ENCODE results near the gene NTHL1.

The NTHL1 gene

DNA sequence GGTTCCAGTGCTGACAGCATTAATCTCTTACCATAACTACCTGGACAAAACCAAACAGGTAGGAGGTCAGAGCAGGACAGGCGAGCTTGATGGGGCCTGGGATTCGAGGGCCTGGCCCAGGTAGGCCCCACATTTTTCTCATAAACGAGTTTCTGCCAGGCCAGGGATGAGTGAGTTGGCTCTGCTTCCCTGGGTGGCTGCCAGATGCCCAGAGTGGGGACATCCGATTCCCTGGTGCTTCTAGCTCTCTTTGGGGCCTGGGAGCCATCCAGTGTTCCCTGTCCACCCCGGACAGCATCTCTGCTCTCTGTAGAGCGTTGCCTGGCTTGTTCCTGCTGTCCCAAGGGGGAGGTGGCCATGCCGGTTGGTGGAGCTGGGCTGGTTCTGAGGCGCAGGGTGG is 25.3 kb upstream of the NTHL1 start:
- no peaks in the 10 kb centered on the region for H3K4me1 Mint-ChIP-seq
- TF ChIP-seq, protein P1, sequence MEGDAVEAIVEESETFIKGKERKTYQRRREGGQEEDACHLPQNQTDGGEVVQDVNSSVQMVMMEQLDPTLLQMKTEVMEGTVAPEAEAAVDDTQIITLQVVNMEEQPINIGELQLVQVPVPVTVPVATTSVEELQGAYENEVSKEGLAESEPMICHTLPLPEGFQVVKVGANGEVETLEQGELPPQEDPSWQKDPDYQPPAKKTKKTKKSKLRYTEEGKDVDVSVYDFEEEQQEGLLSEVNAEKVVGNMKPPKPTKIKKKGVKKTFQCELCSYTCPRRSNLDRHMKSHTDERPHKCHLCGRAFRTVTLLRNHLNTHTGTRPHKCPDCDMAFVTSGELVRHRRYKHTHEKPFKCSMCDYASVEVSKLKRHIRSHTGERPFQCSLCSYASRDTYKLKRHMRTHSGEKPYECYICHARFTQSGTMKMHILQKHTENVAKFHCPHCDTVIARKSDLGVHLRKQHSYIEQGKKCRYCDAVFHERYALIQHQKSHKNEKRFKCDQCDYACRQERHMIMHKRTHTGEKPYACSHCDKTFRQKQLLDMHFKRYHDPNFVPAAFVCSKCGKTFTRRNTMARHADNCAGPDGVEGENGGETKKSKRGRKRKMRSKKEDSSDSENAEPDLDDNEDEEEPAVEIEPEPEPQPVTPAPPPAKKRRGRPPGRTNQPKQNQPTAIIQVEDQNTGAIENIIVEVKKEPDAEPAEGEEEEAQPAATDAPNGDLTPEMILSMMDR (IDR thresholded peaks at IDR 0.05; ENCODE audit: unreplicated experiment in 3 of 3) = no peak
- H3K27ac Mint-ChIP-seq = no peak overlapping the region
- H3K9me3 Mint-ChIP-seq = no peaks in the 10 kb centered on the region
- H3K36me3 Mint-ChIP-seq (ENCODE audit: low read depth) = peaks cover 41% of the 10 kb centered on the region
- no peaks in the 10 kb centered on the region for H3K27me3 Mint-ChIP-seq (ENCODE audit: low read depth)
- H3K4me3 Mint-ChIP-seq = no peak overlapping the region

DNA sequence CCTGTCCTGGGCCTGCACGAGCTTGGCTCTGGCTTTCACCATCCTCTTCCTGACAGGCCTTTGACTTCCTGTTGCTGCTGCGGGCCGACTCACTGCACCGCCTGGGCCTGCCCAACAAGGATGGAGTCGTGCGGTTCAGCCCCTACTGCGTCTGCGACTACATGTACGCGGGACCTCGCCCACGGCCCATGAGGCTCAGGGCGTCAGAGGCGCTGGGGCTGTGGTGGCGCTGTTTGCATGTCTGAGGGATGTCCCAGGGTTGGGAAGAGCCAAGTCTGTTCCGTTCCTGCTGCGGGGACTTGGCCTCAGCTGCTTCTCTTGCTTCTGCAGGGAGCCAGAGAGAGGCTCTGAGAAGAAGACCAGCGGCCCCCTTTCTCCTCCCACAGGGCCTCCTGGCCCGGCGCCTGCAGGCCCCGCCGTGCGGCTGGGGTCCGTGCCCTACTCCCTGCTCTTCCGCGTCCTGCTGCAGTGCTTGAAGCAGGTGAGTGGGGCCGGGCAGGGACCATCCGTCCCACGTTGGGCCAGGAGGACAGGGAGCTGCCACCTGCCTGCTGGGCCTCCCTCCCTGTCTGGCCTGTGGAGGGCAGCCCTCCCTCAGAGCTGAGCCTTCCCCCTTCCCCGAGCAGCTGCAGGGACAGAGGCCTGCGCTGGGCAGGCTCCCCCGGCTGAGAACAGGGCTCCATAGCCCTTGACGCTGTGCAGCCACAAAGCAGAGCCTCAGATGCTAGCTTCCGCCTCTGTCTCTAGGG is 24.0 kb upstream of the NTHL1 start:
- Mint-ChIP-seq H3K27ac (peak overlapping the region in 2 of 3 experiments; percentile 58 to 76), H3K4me3 (no peak overlapping the region), H3K27me3 (ENCODE audit: low read depth) (no peaks in the 10 kb centered on the region), H3K9me3 (no peaks in the 10 kb centered on the region), H3K4me1 (no peaks in the 10 kb centered on the region), H3K36me3 (ENCODE audit: low read depth) (peaks cover 41% of the 10 kb centered on the region)
- TF ChIP-seq, protein P1 (IDR thresholded peaks at IDR 0.05; ENCODE audit: unreplicated experiment in 3 of 3) = no peak

DNA sequence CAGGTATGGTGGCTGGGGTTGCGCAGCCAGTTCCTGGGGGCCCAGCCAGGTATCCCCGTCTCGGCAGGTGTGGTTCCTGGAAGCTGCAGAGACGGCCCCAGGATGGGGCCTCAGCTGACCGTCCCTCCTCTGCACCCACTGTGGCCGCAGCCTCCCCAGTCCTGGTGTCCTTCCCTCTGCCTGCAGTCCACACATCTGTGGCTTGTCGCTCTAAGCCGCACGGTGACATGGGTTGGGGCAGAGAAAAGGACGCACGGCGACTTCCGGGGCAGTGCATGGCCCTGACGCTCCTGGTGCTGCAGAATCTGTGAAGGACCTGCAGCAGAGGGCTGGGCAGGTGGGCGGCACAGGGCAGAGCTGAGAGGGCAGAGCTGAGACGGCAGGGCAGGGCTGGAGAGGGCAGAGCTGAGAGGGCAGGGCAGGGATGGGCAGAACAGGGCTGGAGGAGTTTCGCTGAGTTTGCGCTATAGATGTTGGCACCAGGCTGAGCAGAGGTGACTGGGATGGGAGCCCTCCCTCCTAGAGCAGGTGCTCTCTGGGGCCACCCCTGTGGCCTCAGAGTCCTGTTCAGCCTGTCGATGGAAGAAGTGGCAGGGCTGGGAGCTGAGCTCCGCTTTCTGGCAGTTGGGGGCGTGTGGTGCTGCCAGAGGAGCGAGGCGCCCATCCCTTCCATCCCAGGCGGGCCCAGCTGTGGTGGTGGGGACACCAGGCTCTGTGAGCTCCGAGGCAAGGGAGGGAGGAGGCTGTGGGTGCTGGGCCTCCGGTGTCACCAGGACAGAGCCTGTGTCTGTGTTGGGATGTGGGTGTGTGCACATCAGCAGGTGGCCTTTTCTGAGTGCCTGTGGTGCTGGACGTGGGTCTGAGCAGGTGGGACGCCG is 23.2 kb upstream of the NTHL1 start:
- no peak overlapping the region for H3K4me3 Mint-ChIP-seq

DNA sequence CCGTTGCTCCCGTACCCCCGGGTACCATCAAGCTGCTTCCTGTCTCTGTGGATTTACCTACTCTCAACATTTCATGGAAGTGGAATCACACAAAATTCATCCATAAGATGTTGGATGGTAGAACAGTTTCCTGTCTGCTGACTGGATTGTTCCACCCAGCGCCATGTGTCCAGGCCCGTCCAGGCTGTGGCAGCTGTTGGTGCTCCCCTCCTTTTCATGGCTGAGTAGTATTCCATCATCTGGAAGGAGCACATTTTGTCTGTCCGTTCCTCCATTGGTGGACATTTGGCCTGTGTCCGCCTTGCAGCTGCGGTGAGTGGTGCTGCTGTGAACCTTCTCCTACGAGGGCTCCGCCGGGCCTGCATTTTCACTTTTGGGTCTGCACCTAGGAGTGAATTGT is 18.5 kb upstream of the NTHL1 start:
- H3K27ac Mint-ChIP-seq = no peak overlapping the region
- no peaks in the 10 kb centered on the region for H3K4me1 Mint-ChIP-seq
- peaks cover 39% of the 10 kb centered on the region for H3K36me3 Mint-ChIP-seq (ENCODE audit: low read depth)
- H3K27me3 Mint-ChIP-seq (ENCODE audit: low read depth) = no peaks in the 10 kb centered on the region
- H3K9me3 Mint-ChIP-seq = no peaks in the 10 kb centered on the region
- no peak overlapping the region for H3K4me3 Mint-ChIP-seq
- TF ChIP-seq, protein P1 (IDR thresholded peaks at IDR 0.05; ENCODE audit: unreplicated experiment in 3 of 3) = no peak

More for the DNA sequence above, 23.2 kb upstream of the NTHL1 start:
- TF ChIP-seq, protein P1 (IDR thresholded peaks at IDR 0.05; ENCODE audit: unreplicated experiment in 3 of 3) = no peak
- Mint-ChIP-seq H3K27me3 (ENCODE audit: low read depth) (no peaks in the 10 kb centered on the region), H3K36me3 (ENCODE audit: low read depth) (peaks cover 44% of the 10 kb centered on the region), H3K27ac (peak overlapping the region in 1 of 3 experiments; percentile 58), H3K9me3 (no peaks in the 10 kb centered on the region), H3K4me1 (no peaks in the 10 kb centered on the region)

DNA sequence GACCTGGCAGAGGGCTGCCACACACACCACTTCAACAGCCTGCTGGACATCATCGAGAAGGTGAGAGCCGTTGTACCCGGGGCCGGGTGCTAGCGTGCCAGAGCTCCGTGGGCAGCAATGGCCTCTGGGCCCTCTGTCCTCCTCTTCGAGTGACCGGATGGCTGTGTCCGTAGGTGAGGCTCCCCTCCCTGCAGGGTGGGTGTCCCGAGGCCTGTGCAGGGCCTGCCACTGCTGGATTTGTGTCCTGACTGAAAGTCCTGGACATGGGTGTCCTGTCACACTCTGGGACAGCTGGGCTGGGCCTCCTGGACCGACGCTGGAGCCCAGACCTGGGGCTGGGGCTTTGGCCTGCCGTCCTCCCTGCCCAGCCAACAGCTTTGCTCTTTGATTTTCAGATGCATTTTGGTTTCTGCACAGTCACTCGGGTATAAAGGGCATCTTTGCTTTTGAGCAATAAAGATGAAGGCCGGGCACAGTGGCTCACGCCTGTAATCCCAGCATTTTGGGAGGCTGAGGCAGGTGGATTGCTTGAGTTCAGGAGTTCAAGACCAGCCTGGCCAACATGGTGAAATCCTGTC is 16.8 kb upstream of the NTHL1 start:
- TF ChIP-seq, protein P1 (IDR thresholded peaks at IDR 0.05; ENCODE audit: unreplicated experiment in 3 of 3) = no peak
- Mint-ChIP-seq H3K36me3 (ENCODE audit: low read depth) (peaks cover 30% of the 10 kb centered on the region), H3K9me3 (no peaks in the 10 kb centered on the region), H3K4me1 (no peaks in the 10 kb centered on the region), H3K27me3 (ENCODE audit: low read depth) (no peaks in the 10 kb centered on the region), H3K27ac (no peak overlapping the region), H3K4me3 (no peak overlapping the region)

Data from nephron (organoid).